NCI-H345 (cell line): ENCODE results near the gene MAZ.

Experiments
- DNase-seq: peaks from one replicate; lab custom pipeline; 2025; lab: John Stamatoyannopoulos, UW

The MAZ gene

GRCh38 chr16:29857133-29857760 is 50.9 kb downstream of the MAZ start:
- DNase-seq = no peak

GRCh38 chr16:29858149-29858849 is 52.0 kb downstream of the MAZ start:
- no peak for DNase-seq

DNA sequence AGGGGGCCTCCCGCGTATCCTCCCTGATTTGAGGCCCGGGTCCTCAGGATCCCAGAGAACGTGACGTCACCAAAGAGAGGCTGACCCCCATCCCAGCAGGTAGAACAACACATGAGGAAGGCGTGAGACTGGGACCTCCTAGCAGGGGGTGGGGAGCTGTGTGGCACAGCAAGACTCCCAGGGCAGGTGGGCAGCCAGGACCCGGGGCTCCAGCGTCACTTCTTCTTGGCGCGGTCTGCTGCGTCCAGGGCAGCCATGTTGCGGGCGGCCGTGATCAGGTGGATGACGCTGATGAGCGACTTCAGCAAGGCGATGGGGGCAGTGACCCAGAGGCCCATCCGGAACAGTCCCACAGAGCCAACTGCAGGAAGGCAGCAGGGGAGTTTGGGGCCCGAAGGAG is 52.6 kb downstream of the MAZ start:
- DNase-seq = no peak

GRCh38 chr16:29860218-29860617 is 53.9 kb downstream of the MAZ start:
- DNase-seq = no peak
